K562 (cell line): ENCODE measurements around the gene DIP2B.

Experiments used
- CTCF ChIP-seq, 3 experiments: IDR thresholded peaks in 2 of 3; conservative IDR thresholded peaks in 1 of 3; 2 replicates each; pipeline ENCODE4 v1.5.1; 2011 to 2012; ENCODE audit warnings: low read length in 3 of 3, mild to moderate bottlenecking in 3 of 3, control low read depth in 2 of 3, improper control_type of control experiment in 1 of 3, inconsistent platforms in 1 of 3, low read depth in 1 of 3, mixed read lengths in 1 of 3, moderate library complexity in 1 of 3; ENCODE audit not compliant: insufficient read depth in 2 of 3
- ZBTB1 ChIP-seq: sonication (generic); formaldehyde crosslinking; IDR thresholded peaks from 2 replicates; pipeline ENCODE4 v1.8.1; 2023; ENCODE audit warnings: missing genetic modification reagents, low read depth, mild to moderate bottlenecking, borderline replicate concordance
- ZKSCAN1 ChIP-seq: fragments of 150-350 bp; IDR thresholded peaks from 2 replicates; pipeline ENCODE4 v1.6.1; 2016; ENCODE audit warnings: low read depth, low read length

- TF ChIP-seq ZKSCAN1 (no peak), ZBTB1 (no peak), CTCF (IDR thresholded peaks at IDR 0.05 in 2 of 3, conservative IDR thresholded peaks at IDR 0.05 in 1 of 3; ENCODE audit: insufficient read depth in 2 of 3, low read depth in 1 of 3, low read length in 3 of 3) (no peak)
These were observed 70.0 kb downstream of the DIP2B start for GRCh38 chr12:50574601-50575348.
